Measurements from ENCODE around the gene OAS3.

The OAS3 gene

DNA sequence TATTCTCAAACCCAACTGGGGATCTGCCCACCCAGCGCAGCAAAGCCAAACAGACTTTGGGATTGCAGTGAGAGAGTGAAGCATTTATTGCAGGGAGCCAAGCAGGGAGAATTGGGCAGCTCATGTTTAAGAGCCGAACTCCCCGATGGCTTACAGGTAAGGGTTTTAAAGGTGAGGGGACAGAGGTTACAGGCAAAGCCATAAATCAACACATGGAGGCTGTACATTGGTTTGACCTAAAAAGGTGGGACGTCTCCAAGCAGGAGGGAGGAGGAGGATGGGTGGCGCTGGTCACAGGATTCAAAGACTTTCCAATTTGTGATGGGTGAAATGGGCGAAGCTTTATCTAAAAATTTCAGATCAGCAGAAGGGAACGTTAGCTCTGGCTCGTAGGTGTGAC lies 58.2 kb downstream of the OAS3 start:
- no peak overlapping the region for H3K4me3 ChIP-seq (ENCODE audit: low read depth in 1 of 2, low read length in 2 of 2)
- no peak overlapping the region for H2AFZ ChIP-seq (ENCODE audit: low read depth, low read length)
- peaks cover 6% of the 10 kb centered on the region for H3K9me3 ChIP-seq (ENCODE audit: insufficient read depth, low read length, severe bottlenecking)
- H4K20me1 ChIP-seq (ENCODE audit: insufficient read depth, low read length) = no peaks in the 10 kb centered on the region
- H3K4me1 ChIP-seq (ENCODE audit: insufficient read depth, low read length) = no peaks in the 10 kb centered on the region
- no peaks in the 10 kb centered on the region for H3K27me3 ChIP-seq (ENCODE audit: insufficient read depth, low read length, poor library complexity)
- no peak overlapping the region for H3K4me2 ChIP-seq (ENCODE audit: insufficient read depth, low read length)
- H3K9ac ChIP-seq (ENCODE audit: low read depth, low read length) = no peak overlapping the region
- ATAC-seq (ENCODE audit: insufficient read depth, low read depth) = no peak
- H3K36me3 ChIP-seq (ENCODE audit: insufficient read depth, low read length) = peaks cover 20% of the 10 kb centered on the region
- H3K27ac ChIP-seq (ENCODE audit: low read length) = no peak overlapping the region
- no peak for DNase-seq
- no peak for TF ChIP-seq EZH2 (IDR thresholded peaks at IDR 0.05; ENCODE audit: borderline replicate concordance, low read depth, low read length, severe bottlenecking)
- TF ChIP-seq, protein P1, sequence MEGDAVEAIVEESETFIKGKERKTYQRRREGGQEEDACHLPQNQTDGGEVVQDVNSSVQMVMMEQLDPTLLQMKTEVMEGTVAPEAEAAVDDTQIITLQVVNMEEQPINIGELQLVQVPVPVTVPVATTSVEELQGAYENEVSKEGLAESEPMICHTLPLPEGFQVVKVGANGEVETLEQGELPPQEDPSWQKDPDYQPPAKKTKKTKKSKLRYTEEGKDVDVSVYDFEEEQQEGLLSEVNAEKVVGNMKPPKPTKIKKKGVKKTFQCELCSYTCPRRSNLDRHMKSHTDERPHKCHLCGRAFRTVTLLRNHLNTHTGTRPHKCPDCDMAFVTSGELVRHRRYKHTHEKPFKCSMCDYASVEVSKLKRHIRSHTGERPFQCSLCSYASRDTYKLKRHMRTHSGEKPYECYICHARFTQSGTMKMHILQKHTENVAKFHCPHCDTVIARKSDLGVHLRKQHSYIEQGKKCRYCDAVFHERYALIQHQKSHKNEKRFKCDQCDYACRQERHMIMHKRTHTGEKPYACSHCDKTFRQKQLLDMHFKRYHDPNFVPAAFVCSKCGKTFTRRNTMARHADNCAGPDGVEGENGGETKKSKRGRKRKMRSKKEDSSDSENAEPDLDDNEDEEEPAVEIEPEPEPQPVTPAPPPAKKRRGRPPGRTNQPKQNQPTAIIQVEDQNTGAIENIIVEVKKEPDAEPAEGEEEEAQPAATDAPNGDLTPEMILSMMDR (IDR thresholded peaks at IDR 0.05; ENCODE audit: borderline replicate concordance, extremely low read depth, low read length, poor library complexity, severe bottlenecking) = no peak
- no peaks in the 10 kb centered on the region for H3K79me2 ChIP-seq (ENCODE audit: insufficient read depth, low read length)

DNA sequence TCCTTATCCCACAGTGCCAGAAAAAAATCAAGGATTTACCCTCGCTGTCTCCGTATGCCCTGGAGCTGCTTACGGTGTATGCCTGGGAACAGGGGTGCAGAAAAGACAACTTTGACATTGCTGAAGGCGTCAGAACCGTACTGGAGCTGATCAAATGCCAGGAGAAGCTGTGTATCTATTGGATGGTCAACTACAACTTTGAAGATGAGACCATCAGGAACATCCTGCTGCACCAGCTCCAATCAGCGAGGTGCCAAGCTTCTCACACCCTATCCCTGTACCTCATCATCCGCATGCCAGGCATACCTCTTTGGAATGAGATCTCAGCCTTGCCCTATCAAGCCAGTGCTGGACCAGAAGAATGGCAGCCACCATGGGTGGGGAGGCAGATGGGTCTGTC lies 59.2 kb downstream of the OAS3 start:
- no peak overlapping the region for H2AFZ ChIP-seq (ENCODE audit: low read depth, low read length)
- ATAC-seq (ENCODE audit: insufficient read depth, low read depth) (no peak), DNase-seq (no peak)
- H3K9me3 ChIP-seq (ENCODE audit: insufficient read depth, low read length, severe bottlenecking) = peaks cover 6% of the 10 kb centered on the region
- no peak overlapping the region for H3K4me2 ChIP-seq (ENCODE audit: insufficient read depth, low read length)
- no peaks in the 10 kb centered on the region for H4K20me1 ChIP-seq (ENCODE audit: insufficient read depth, low read length)
- peaks cover 20% of the 10 kb centered on the region for H3K36me3 ChIP-seq (ENCODE audit: insufficient read depth, low read length)
- H3K79me2 ChIP-seq (ENCODE audit: insufficient read depth, low read length) = no peaks in the 10 kb centered on the region
- no peaks in the 10 kb centered on the region for H3K4me1 ChIP-seq (ENCODE audit: insufficient read depth, low read length)
- H3K27me3 ChIP-seq (ENCODE audit: insufficient read depth, low read length, poor library complexity) = no peaks in the 10 kb centered on the region
- TF ChIP-seq EZH2 (IDR thresholded peaks at IDR 0.05; ENCODE audit: borderline replicate concordance, low read depth, low read length, severe bottlenecking) = no peak
- TF ChIP-seq, protein P1 (IDR thresholded peaks at IDR 0.05; ENCODE audit: borderline replicate concordance, extremely low read depth, low read length, poor library complexity, severe bottlenecking) = no peak
- H3K27ac ChIP-seq (ENCODE audit: low read length) = no peak overlapping the region
- H3K4me3 ChIP-seq (ENCODE audit: low read depth in 1 of 2, low read length in 2 of 2) = no peak overlapping the region
- no peak overlapping the region for H3K9ac ChIP-seq (ENCODE audit: low read depth, low read length)

DNA sequence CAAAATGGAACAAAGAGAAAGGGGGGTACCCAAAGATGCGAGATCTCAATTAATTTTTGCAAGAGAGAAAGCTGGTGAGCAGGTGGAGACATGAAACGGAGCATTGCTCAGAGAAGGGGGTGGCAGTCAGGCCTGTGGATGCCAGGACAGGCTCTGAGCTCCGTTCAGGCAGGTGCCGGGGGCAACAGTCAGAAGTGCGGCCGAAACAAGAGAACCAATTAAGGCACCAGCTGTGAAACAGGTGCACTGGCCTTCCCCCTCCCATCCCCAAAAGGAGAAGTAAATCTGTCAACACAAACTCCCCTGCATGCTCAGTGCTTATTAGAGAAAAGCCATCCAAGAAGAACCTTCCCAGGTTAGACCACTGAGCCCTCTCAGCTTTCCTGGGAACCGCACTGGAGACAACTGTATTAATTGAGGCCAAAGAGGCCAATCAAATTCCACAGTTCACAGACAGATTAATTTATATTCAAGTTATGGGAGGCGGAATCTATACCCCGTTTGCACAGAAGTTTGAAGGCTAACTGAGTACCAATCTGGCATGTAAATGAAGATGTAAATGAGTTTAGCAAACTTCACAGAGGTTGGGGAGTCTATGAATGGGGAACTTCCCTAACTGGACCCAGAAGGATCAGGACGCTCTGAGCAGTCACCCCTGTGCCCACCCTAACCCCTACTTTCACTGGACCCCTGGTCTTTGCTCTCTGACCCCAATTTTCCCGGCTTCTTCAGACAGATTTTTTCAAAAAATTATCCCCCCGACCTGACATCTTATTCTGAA lies 60.9 kb downstream of the OAS3 start:
- no peak overlapping the region for H3K4me2 ChIP-seq (ENCODE audit: insufficient read depth, low read length)
- peaks cover 20% of the 10 kb centered on the region for H3K36me3 ChIP-seq (ENCODE audit: insufficient read depth, low read length)
- H2AFZ ChIP-seq (ENCODE audit: low read depth, low read length) = no peak overlapping the region
- DNase-seq (no peak), ATAC-seq (ENCODE audit: insufficient read depth, low read depth) (no peak)
- H3K9ac ChIP-seq (ENCODE audit: low read depth, low read length) = no peak overlapping the region
- H3K27ac ChIP-seq (ENCODE audit: low read length) = no peak overlapping the region
- no peaks in the 10 kb centered on the region for H3K4me1 ChIP-seq (ENCODE audit: insufficient read depth, low read length)
- H4K20me1 ChIP-seq (ENCODE audit: insufficient read depth, low read length) = no peaks in the 10 kb centered on the region
- H3K9me3 ChIP-seq (ENCODE audit: insufficient read depth, low read length, severe bottlenecking) = peaks cover 6% of the 10 kb centered on the region
- H3K27me3 ChIP-seq (ENCODE audit: insufficient read depth, low read length, poor library complexity) = no peaks in the 10 kb centered on the region
- H3K79me2 ChIP-seq (ENCODE audit: insufficient read depth, low read length) = no peaks in the 10 kb centered on the region
- TF ChIP-seq, protein P1 (IDR thresholded peaks at IDR 0.05; ENCODE audit: borderline replicate concordance, extremely low read depth, low read length, poor library complexity, severe bottlenecking) = no peak
- no peak for TF ChIP-seq EZH2 (IDR thresholded peaks at IDR 0.05; ENCODE audit: borderline replicate concordance, low read depth, low read length, severe bottlenecking)
- H3K4me3 ChIP-seq (ENCODE audit: low read depth in 1 of 2, low read length in 2 of 2) = no peak overlapping the region

Data from DND-41 (cell line).